ENCODE results near the gene CHKB.

DNA sequence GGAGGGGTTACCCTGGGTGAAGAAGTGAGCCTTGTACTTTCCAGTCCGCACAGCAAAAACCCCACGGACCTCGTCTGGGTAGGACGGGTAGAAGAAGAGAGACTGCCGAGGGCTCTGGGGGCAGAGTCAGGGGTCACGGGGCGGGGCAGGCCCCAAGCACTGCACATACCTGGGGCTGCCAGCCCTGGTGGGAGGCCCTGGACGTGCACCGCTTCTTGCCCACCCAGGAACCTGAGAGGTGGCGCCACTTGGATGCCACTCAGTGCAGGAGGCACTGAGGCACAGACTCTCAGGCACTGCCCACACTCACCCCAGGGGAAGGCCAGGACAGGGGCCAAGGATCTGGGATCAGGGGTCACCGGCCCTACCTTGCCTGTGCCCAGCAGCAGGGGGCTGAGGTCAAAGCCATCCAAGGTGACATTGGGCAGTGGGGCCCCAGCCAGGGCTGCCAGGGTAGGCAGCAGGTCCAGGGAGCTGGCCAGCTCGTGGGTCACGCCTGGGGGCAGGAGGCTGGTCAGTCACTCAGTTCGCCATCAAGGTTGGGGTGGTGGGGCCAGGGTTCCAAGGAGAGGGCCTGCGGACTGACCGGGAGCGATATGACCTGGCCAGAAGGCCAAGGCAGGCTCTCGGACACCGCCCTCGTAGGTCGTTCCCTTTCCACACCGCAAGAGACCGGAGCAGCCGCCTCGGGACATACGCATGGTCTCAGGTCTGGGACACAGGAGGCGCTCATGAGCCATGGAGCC, 43.1 kb upstream of the CHKB start:
- TF ChIP-seq, protein P1, sequence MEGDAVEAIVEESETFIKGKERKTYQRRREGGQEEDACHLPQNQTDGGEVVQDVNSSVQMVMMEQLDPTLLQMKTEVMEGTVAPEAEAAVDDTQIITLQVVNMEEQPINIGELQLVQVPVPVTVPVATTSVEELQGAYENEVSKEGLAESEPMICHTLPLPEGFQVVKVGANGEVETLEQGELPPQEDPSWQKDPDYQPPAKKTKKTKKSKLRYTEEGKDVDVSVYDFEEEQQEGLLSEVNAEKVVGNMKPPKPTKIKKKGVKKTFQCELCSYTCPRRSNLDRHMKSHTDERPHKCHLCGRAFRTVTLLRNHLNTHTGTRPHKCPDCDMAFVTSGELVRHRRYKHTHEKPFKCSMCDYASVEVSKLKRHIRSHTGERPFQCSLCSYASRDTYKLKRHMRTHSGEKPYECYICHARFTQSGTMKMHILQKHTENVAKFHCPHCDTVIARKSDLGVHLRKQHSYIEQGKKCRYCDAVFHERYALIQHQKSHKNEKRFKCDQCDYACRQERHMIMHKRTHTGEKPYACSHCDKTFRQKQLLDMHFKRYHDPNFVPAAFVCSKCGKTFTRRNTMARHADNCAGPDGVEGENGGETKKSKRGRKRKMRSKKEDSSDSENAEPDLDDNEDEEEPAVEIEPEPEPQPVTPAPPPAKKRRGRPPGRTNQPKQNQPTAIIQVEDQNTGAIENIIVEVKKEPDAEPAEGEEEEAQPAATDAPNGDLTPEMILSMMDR (IDR thresholded peaks at IDR 0.05) = no peak
- TF ChIP-seq POLR2A (IDR thresholded peaks at IDR 0.05) = no peak

Measured in prostate gland (tissue), 2 donors.